HepG2 (cell line): Measurements from ENCODE around the gene FILIP1. TPM values are rescaled to one million over a fixed set of nuclear protein-coding genes. Genes with fewer than 3 reads are reported as not detected.

ENCODE experiments used
- ATAC-seq: fragments of 200-7000 bp; cut with Tn5 transposase; 3 replicates; pipeline ENCODE4 v1.9.1; 2020; ENCODE audit warnings: mild to moderate bottlenecking, moderate library complexity
- BruUV-seq: library from RNA; stranded (reverse); fragments of 400-500 nt; replicated peaks from 2 replicates; lab custom pipeline; 2021; lab: Mats Ljungman, UMichigan
- CTCF ChIA-PET: fragments of 300-600 bp; formaldehyde crosslinking; extraction: SDS; loops from one replicate; lab custom pipeline; 2021; ENCODE audit warnings: low total read pairs, inconsistent platforms, low intra/inter-chr PET ratio; lab: Yijun Ruan, JAX
- POLR2A ChIA-PET: fragments of 350-600 bp; sonication (Branson Sonifier 250); formaldehyde crosslinking; loops from one replicate; lab custom pipeline; 2020; ENCODE audit warnings: antibody characterized with exemption, inconsistent platforms; lab: Yijun Ruan, JAX
- DNase-seq: peaks from one replicate; pipeline ENCODE4 v3.0.0-alpha.2; 2015; ENCODE audit warnings: low spot score
- FAIRE-seq: peaks from 3 replicates; lab custom pipeline; 2011; peaks lifted over from hg19 to GRCh38; lab: Jason Lieb, UNC
- H2AFZ ChIP-seq: one replicate; pipeline ENCODE4 v1.6.1; 2011; ENCODE audit warnings: low read length, inconsistent platforms
- H3K27ac ChIP-seq: fragments of 300-600 bp; 3 replicates; pipeline ENCODE4 v1.8.0; 2011; ENCODE audit warnings: mixed run types, mild to moderate bottlenecking, mixed read lengths, low read length, inconsistent platforms; ENCODE audit not compliant: insufficient read depth; ENCODE audit errors: extremely low read length
- H3K27me3 ChIP-seq, 2 experiments: fragments of 200-600 bp in 1 of 2; 2 replicates in 1 of 2; 3 replicates in 1 of 2; pipeline versions ENCODE4 v1.6.0 to v1.8.0; 2011; ENCODE audit warnings: low read length in 2 of 2, mild to moderate bottlenecking in 2 of 2, moderate library complexity in 2 of 2, inconsistent platforms in 1 of 2; ENCODE audit not compliant: insufficient read depth in 2 of 2, control insufficient read depth in 1 of 2
- H3K36me3 ChIP-seq, 2 experiments: fragments of 200-600 bp in 1 of 2; replicated peaks in 1 of 2; 2 replicates in 1 of 2; 3 replicates in 1 of 2; pipeline versions ENCODE4 v1.5.1 to v1.8.0; 2011; ENCODE audit warnings: low read length in 2 of 2, inconsistent platforms in 1 of 2; ENCODE audit not compliant: insufficient read depth in 2 of 2, control insufficient read depth in 1 of 2
- H3K4me1 ChIP-seq: 2 replicates; pipeline ENCODE4 v1.5.1; 2012; ENCODE audit warnings: low read length, inconsistent platforms; ENCODE audit not compliant: insufficient read depth
- H3K4me2 ChIP-seq: 2 replicates; pipeline ENCODE4 v1.6.0; 2011; ENCODE audit warnings: low read depth, low read length, inconsistent platforms
- H3K4me3 ChIP-seq, 3 experiments: fragments of 200-600 bp in 1 of 3; sonication (generic), shearing (Covaris generic) in 1 of 3; replicated peaks in 1 of 3; 2 replicates each; pipeline ENCODE4 v1.5.1; 2011 to 2016; ENCODE audit warnings: low read length in 3 of 3, inconsistent platforms in 2 of 3, low read depth in 2 of 3, mild to moderate bottlenecking in 2 of 3, control low read depth in 1 of 3, mixed read lengths in 1 of 3; ENCODE audit not compliant: insufficient read depth in 1 of 3
- H3K79me2 ChIP-seq: one replicate; pipeline ENCODE4 v1.6.1; 2011; ENCODE audit warnings: low read length, inconsistent platforms; ENCODE audit not compliant: insufficient read depth
- H3K9ac ChIP-seq: 2 replicates; pipeline ENCODE4 v1.6.0; 2011; ENCODE audit warnings: mild to moderate bottlenecking, low read depth, low read length, inconsistent platforms; ENCODE audit not compliant: insufficient read depth
- H3K9me3 ChIP-seq: 2 replicates; pipeline ENCODE4 v1.5.1; 2012; ENCODE audit warnings: mild to moderate bottlenecking, low read length
- H4K20me1 ChIP-seq: 2 replicates; pipeline ENCODE4 v1.6.0; 2011; ENCODE audit warnings: inconsistent platforms, mild to moderate bottlenecking, low read length, moderate library complexity; ENCODE audit not compliant: insufficient read depth
- ATRX ChIP-seq: sonication (generic); formaldehyde crosslinking; IDR thresholded peaks from 2 replicates; pipeline ENCODE4 v1.4.0; 2020; ENCODE audit warnings: missing genetic modification reagents, borderline replicate concordance
- BCL6 ChIP-seq: IDR thresholded peaks from 2 replicates; pipeline ENCODE4 v1.6.1; 2016; ENCODE audit warnings: missing genetic modification reagents, missing compliant biosample characterization
- CENPT ChIP-seq: sonication (generic); formaldehyde crosslinking; IDR thresholded peaks from 2 replicates; pipeline ENCODE4 v1.8.0; 2022; ENCODE audit warnings: low read depth, mild to moderate bottlenecking, moderate library complexity, missing genetic modification reagents
- EHMT2 ChIP-seq: fragments of 200-600 bp; sonication (generic); IDR thresholded peaks from 2 replicates; pipeline ENCODE4 v1.7.0; 2017; ENCODE audit warnings: antibody characterized with exemption, low read depth, low read length, borderline replicate concordance
- ISL2 ChIP-seq: sonication (generic); formaldehyde crosslinking; IDR thresholded peaks from 2 replicates; pipeline ENCODE4 v1.5.0; 2020; ENCODE audit warnings: missing genetic modification reagents
- PHB2 ChIP-seq: fragments of 450-650 bp; IDR thresholded peaks from 2 replicates; pipeline ENCODE4 v1.6.1; 2018; ENCODE audit not compliant: partially characterized antibody
- SOX13 ChIP-seq, 3 experiments: fragments of 450-650 bp in 1 of 3; sonication (generic) in 1 of 3; formaldehyde crosslinking in 1 of 3; IDR thresholded peaks in 2 of 3; conservative IDR thresholded peaks in 1 of 3; 2 replicates each; pipeline versions ENCODE4 v1.5.0 to v1.6.1; 2016 to 2020; ENCODE audit warnings: antibody characterized with exemption in 1 of 3, mild to moderate bottlenecking in 1 of 3, missing compliant biosample characterization in 1 of 3, missing genetic modification reagents in 1 of 3, moderate library complexity in 1 of 3
- ZKSCAN1 ChIP-seq: fragments of 150-350 bp; IDR thresholded peaks from 2 replicates; pipeline ENCODE4 v1.6.1; 2014; ENCODE audit warnings: low read length
- ZMAT5 ChIP-seq: sonication (generic); formaldehyde crosslinking; IDR thresholded peaks from 2 replicates; pipeline ENCODE4 v1.5.0; 2020; ENCODE audit warnings: mild to moderate bottlenecking, low read depth, missing genetic modification reagents, borderline replicate concordance
- ZNF260 ChIP-seq: sonication (generic); formaldehyde crosslinking; IDR thresholded peaks from 2 replicates; pipeline ENCODE4 v1.4.0; 2020; ENCODE audit warnings: missing genetic modification reagents, low read depth, mild to moderate bottlenecking, borderline replicate concordance
- ZNF607 ChIP-seq: sonication (generic); formaldehyde crosslinking; IDR thresholded peaks from 2 replicates; pipeline ENCODE4 v1.5.1; 2020; ENCODE audit warnings: missing genetic modification reagents, mild to moderate bottlenecking, borderline replicate concordance
- ZNF672 ChIP-seq: sonication (generic); formaldehyde crosslinking; IDR thresholded peaks from 2 replicates; pipeline ENCODE4 v1.8.1; 2022; ENCODE audit warnings: missing genetic modification reagents
- ZNF740 ChIP-seq: sonication (generic); formaldehyde crosslinking; IDR thresholded peaks from 2 replicates; pipeline ENCODE4 v1.4.0; 2020; ENCODE audit warnings: missing genetic modification reagents
- ZNF75D ChIP-seq: sonication (generic); formaldehyde crosslinking; IDR thresholded peaks from 2 replicates; pipeline ENCODE4 v1.8.1; 2023; ENCODE audit warnings: missing genetic modification reagents, mild to moderate bottlenecking, borderline replicate concordance
- ZNF790 ChIP-seq: sonication (generic); formaldehyde crosslinking; IDR thresholded peaks from 2 replicates; pipeline ENCODE4 v1.8.0; 2022; ENCODE audit warnings: missing genetic modification reagents, mild to moderate bottlenecking, borderline replicate concordance
- WGBS: methylation state at CpG from one replicate; pipeline ENCODE4 v1.1.6; 2017; ENCODE audit warnings: low lambda C conversion rate; 5-methylcytosine and 5-hydroxymethylcytosine counted together
- in situ Hi-C: cut with HindIII; loops from 2 replicates; pipeline ENCODE4 v1.10.0; 2017; ENCODE audit warnings: low pct_unique_long_range_greater_than_20kb; ENCODE audit not compliant: extremely low pct_ligation_motif_present
- intact Hi-C: fragments of 100-400 bp; cut with micrococcal nuclease; formaldehyde crosslinking; loops from one replicate; pipeline ENCODE4 v1.10.0; 2022; ENCODE audit not compliant: unreplicated experiment
- polyA plus RNA-seq, 8 experiments: library from polyadenylated mRNA; depleted of rRNA in 3 of 8; stranded (reverse) in 7 of 8; unstranded in 1 of 8; fragments of >200 nt; fragmentation: Illumina TruSeq in 4 of 8; extraction: Trizol in 4 of 8; gene quantifications; 2 replicates each; pipeline versions ENCODE4 v1.2.1 to v1.2.3, GENCODE V29; 2011 to 2016; ENCODE audit warnings: low read depth in 4 of 8, missing spikeins in 1 of 8, mixed read lengths in 1 of 8; ENCODE audit not compliant: insufficient read depth in 1 of 8
- total RNA-seq, 5 experiments: library from RNA; depleted of rRNA; stranded (reverse); fragments of >200 nt; fragmentation: Illumina TruSeq; extraction: Trizol; gene quantifications; 2 replicates each; pipeline ENCODE4 v1.2.3, GENCODE V29; 2016; ENCODE audit warnings: low read depth in 1 of 5
- TF ChIP-seq, protein P1 (sequence below): sonication (generic); formaldehyde crosslinking; IDR thresholded peaks from 2 replicates; pipeline ENCODE4 v1.8.1; 2022; ENCODE audit warnings: mild to moderate bottlenecking, missing genetic modification reagents

Gene FILIP1
- total and polyA plus RNA-seq, 2 of the 13 experiments (the other 11 are each of a cell fraction or from before 2014, with no cell fraction given): not detected

GRCh38 chr6:75285283-75285639 is 208.3 kb downstream of the FILIP1 start (continued):
- TF ChIP-seq, protein P1, sequence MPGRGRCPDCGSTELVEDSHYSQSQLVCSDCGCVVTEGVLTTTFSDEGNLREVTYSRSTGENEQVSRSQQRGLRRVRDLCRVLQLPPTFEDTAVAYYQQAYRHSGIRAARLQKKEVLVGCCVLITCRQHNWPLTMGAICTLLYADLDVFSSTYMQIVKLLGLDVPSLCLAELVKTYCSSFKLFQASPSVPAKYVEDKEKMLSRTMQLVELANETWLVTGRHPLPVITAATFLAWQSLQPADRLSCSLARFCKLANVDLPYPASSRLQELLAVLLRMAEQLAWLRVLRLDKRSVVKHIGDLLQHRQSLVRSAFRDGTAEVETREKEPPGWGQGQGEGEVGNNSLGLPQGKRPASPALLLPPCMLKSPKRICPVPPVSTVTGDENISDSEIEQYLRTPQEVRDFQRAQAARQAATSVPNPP: 0 out of 2 replicates have a peak, but pooled peaks have one; percentile 1

DNA sequence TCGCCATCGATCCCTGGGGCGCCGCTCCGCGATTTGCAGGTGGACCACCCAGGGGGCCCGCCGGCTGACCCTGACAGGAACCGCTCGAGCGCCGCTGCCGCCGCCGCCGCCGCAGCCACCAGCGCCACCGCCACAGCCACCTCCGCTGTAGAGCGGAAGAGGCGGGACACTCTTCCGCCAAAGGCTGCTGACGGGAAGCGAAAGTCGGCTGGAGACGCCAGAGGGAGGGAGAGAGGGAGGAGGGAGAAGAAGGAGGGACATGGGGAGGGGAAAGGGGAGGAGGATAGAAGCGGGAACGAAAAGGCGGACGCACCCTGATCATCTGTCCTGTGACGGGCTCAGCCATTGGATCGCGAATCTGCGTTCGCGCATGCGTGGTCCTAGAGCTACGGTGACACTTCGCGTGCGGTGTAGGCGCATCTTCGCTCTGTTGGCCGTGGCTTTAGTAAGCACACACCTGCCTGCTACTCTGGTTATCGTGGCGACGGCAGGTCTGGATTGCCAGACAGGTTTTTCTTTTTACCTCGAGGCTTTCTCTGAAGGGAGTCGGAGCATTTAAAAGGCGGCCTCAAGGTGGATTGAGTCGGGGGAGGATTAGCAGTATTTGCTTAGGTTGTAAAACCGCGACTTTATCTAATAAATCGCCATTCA is 208.8 kb downstream of the FILIP1 start, which contains the start of gene TMEM30A:
TMEM30A (minus strand) TSS at position 161 of the 651 bp plus-strand sequence; CDS start at position 7, 154 bp downstream.
- Histone ChIP-seq H2AFZ (peak within 1 kb of the TSS; percentile 95), H3K4me2 (peak within 1 kb of the TSS; percentile 80), H3K36me3 (no peaks in the 10 kb centered on the region), H3K27me3 (no peaks in the 10 kb centered on the region; a peak in 1 of 5 replicates), H3K9ac (peak within 1 kb of the TSS; percentile 84), H3K9me3 (no peaks in the 10 kb centered on the region), H3K27ac (peak within 1 kb of the TSS; percentile 80), H3K4me3 (peak within 1 kb of the TSS; percentile 85 to 91 (median 89)), H3K4me1 (peaks cover 46% of the 10 kb centered on the region), H4K20me1 (peaks cover 12% of the 10 kb centered on the region), H3K79me2 (peaks cover 51% of the 10 kb centered on the region)
- FAIRE-seq: peak; percentile 97
- ATAC-seq: peak; percentile 97
- intact Hi-C loops (loop anchor here (1.0 to 5.0 kb wide), 4 partner anchors 13 to 318 kb away; partner anchors contain the start of gene SENP6), in situ Hi-C loops (loop anchor here (10.0 kb wide), 1 partner anchor 240 kb away; no protein-coding TSS in a partner anchor)
- DNase-seq: peak; percentile 98
- ChIA-PET POLR2A (interaction anchor here (1.0 to 2.3 kb wide), 9 partner anchors 10 to 317 kb away, joined by 3 to 28 read pairs (median 7); partner anchors contain the start of genes COX7A2 and SENP6), CTCF (interaction anchor here (0.7 to 0.9 kb wide), 2 partner anchors 18 to 131 kb away, joined by 3 read pairs; no protein-coding TSS in a partner anchor)
- no TSS peak for BruUV-seq
- WGBS: 1% methylated on average over 40 of the region's 55 CpGs
- TF ChIP-seq ZNF75D (CRISPR knock-in tag) (no peak), BCL6 (CRISPR knock-in tag) (no peak), EHMT2 (no peak), ISL2 (CRISPR knock-in tag) (no peak), ZNF607 (CRISPR knock-in tag) (peak; percentile 79; the same call in 1 of the 2 replicates), ZNF740 (CRISPR knock-in tag) (no peak), SOX13 (IDR thresholded peaks at IDR 0.05) (0 out of 2 replicates have a peak, but pooled peaks have one; percentile 3), SOX13 (CRISPR knock-in tag; conservative IDR thresholded peaks at IDR 0.05 in 1 of 2, IDR thresholded peaks at IDR 0.05 in 1 of 2) (peak in 1 of 2 experiments; percentile 39; a peak in 1 of 4 replicates), ZMAT5 (CRISPR knock-in tag) (no peak), CENPT (no peak), ZNF672 (CRISPR knock-in tag) (no peak), ATRX (CRISPR knock-in tag) (no peak), ZKSCAN1 (no peak), ZNF260 (CRISPR knock-in tag) (no peak), PHB2 (no peak), ZNF790 (CRISPR knock-in tag) (peak; percentile 75; the same call in 1 of the 2 replicates)
